Measurements from ENCODE around the gene KXD1.
A peak's percentile ranks its signal among the peaks of the same experiment; 100 is the strongest.

KXD1 gene

GRCh38 chr19:18543814-18544475 is 13.7 kb upstream of the KXD1 start:
- peaks cover 32% of the 10 kb centered on the region for H3K4me1 Mint-ChIP-seq
- H3K36me3 Mint-ChIP-seq: peaks cover 57% of the 10 kb centered on the region
- H3K27ac Mint-ChIP-seq: peak overlapping the region; percentile 97
- H3K4me3 Mint-ChIP-seq: peak overlapping the region; percentile 94
- ATAC-seq (peak; percentile 91), DNase-seq (ENCODE audit: low spot score in 2 of 2) (peak; percentile 72 to 89)
- H3K9me3 Mint-ChIP-seq: no peaks in the 10 kb centered on the region

- Mint-ChIP-seq H3K36me3 (no peaks in the 10 kb centered on the region), H3K9me3 (no peaks in the 10 kb centered on the region), H3K27ac (no peak overlapping the region), H3K4me1 (no peaks in the 10 kb centered on the region), H3K4me3 (no peak overlapping the region)
- DNase-seq (ENCODE audit: low spot score in 2 of 2) (no peak), ATAC-seq (no peak)
These were observed 6.0 kb upstream of the KXD1 start for GRCh38 chr19:18551631-18552030.

GRCh38 chr19:18558202-18558555 is 509 bp downstream of the KXD1 start:
- H3K9me3 Mint-ChIP-seq: no peaks in the 10 kb centered on the region
- peak; percentile 5 for ATAC-seq
- H3K36me3 Mint-ChIP-seq: peaks cover 46% of the 10 kb centered on the region
- peak overlapping the region; percentile 84 for H3K4me3 Mint-ChIP-seq
- peak overlapping the region; percentile 93 for H3K27ac Mint-ChIP-seq
- DNase-seq (ENCODE audit: low spot score in 2 of 2): no peak
- H3K4me1 Mint-ChIP-seq: peaks cover 27% of the 10 kb centered on the region

- no peaks in the 10 kb centered on the region for H3K9me3 Mint-ChIP-seq
- H3K36me3 Mint-ChIP-seq: peaks cover 50% of the 10 kb centered on the region
- DNase-seq (ENCODE audit: low spot score in 2 of 2): no peak
- no peak for ATAC-seq
- peak overlapping the region; percentile 84 for H3K4me3 Mint-ChIP-seq
- peak overlapping the region; percentile 93 for H3K27ac Mint-ChIP-seq
- H3K4me1 Mint-ChIP-seq: peaks cover 27% of the 10 kb centered on the region
These were observed 934 bp downstream of the KXD1 start for GRCh38 chr19:18558604-18559003.

GRCh38 chr19:18559685-18560084 is 2.0 kb downstream of the KXD1 start:
- Mint-ChIP-seq H3K4me3 (peak overlapping the region; percentile 84), H3K4me1 (peaks cover 27% of the 10 kb centered on the region), H3K36me3 (peaks cover 61% of the 10 kb centered on the region), H3K9me3 (no peaks in the 10 kb centered on the region), H3K27ac (peak overlapping the region; percentile 93)
- DNase-seq (ENCODE audit: low spot score in 2 of 2) (no peak), ATAC-seq (no peak)

GRCh38 chr19:18562086-18562485 is 4.4 kb downstream of the KXD1 start:
- ATAC-seq: no peak
- H3K36me3 Mint-ChIP-seq: peaks cover 85% of the 10 kb centered on the region

GRCh38 chr19:18566953-18567352 is 9.3 kb downstream of the KXD1 start:
- H3K4me1 Mint-ChIP-seq: peaks cover 9% of the 10 kb centered on the region
- ATAC-seq (no peak), DNase-seq (ENCODE audit: low spot score in 2 of 2) (no peak)
- H3K36me3 Mint-ChIP-seq: peaks cover 100% of the 10 kb centered on the region
- no peak overlapping the region for H3K27ac Mint-ChIP-seq
- H3K9me3 Mint-ChIP-seq: no peaks in the 10 kb centered on the region
- no peak overlapping the region for H3K4me3 Mint-ChIP-seq

More at GRCh38 chr19:18562086-18562485, 4.4 kb downstream of the KXD1 start:
- Mint-ChIP-seq H3K27ac (no peak overlapping the region), H3K9me3 (no peaks in the 10 kb centered on the region), H3K4me3 (no peak overlapping the region), H3K4me1 (peaks cover 27% of the 10 kb centered on the region)
- no peak for DNase-seq (ENCODE audit: low spot score in 2 of 2)

- Mint-ChIP-seq H3K4me3 (no peak overlapping the region), H3K4me1 (peaks cover 21% of the 10 kb centered on the region), H3K9me3 (no peaks in the 10 kb centered on the region), H3K36me3 (peaks cover 100% of the 10 kb centered on the region), H3K27ac (no peak overlapping the region)
- no peak for ATAC-seq
- DNase-seq (ENCODE audit: low spot score in 2 of 2): no peak
These were observed 10.7 kb downstream of the KXD1 start for GRCh38 chr19:18568367-18568766.

GRCh38 chr19:18571564-18572344 is 14.1 kb downstream of the KXD1 start, which contains the start of gene UBA52:
Gene UBA52, plus strand, starts transcription at chr19:18571857. Its CDS starts 1,444 bp downstream, at chr19:18573301.
- H3K36me3 Mint-ChIP-seq: peaks cover 100% of the 10 kb centered on the region

GRCh38 chr19:18574691-18575291 is 17.1 kb downstream of the KXD1 start:
- ATAC-seq (no peak), DNase-seq (ENCODE audit: low spot score in 2 of 2) (no peak)
- Mint-ChIP-seq H3K4me3 (no peak overlapping the region), H3K36me3 (peaks cover 88% of the 10 kb centered on the region), H3K9me3 (no peaks in the 10 kb centered on the region), H3K4me1 (peaks cover 37% of the 10 kb centered on the region), H3K27ac (peak overlapping the region; percentile 54)

More at GRCh38 chr19:18571564-18572344, 14.1 kb downstream of the KXD1 start, which contains the start of gene UBA52:
- Mint-ChIP-seq H3K4me3 (peak within 1 kb of the TSS; percentile 83), H3K27ac (peak within 1 kb of the TSS; percentile 97), H3K4me1 (peaks cover 37% of the 10 kb centered on the region), H3K9me3 (no peaks in the 10 kb centered on the region)
- DNase-seq (ENCODE audit: low spot score in 2 of 2) (peak; percentile 98 to 100), ATAC-seq (peak; percentile 96)

GRCh38 chr19:18576383-18576782 is 18.7 kb downstream of the KXD1 start:
- H3K27ac Mint-ChIP-seq: no peak overlapping the region
- H3K4me3 Mint-ChIP-seq: no peak overlapping the region
- DNase-seq (ENCODE audit: low spot score in 2 of 2) (no peak), ATAC-seq (no peak)
- H3K4me1 Mint-ChIP-seq: peaks cover 34% of the 10 kb centered on the region
- peaks cover 72% of the 10 kb centered on the region for H3K36me3 Mint-ChIP-seq
- H3K9me3 Mint-ChIP-seq: no peaks in the 10 kb centered on the region

GRCh38 chr19:18577365-18577914 is 19.8 kb downstream of the KXD1 start:
- no peak overlapping the region for H3K4me3 Mint-ChIP-seq
- DNase-seq (ENCODE audit: low spot score in 2 of 2): no peak
- peaks cover 25% of the 10 kb centered on the region for H3K4me1 Mint-ChIP-seq
- no peaks in the 10 kb centered on the region for H3K9me3 Mint-ChIP-seq
- H3K27ac Mint-ChIP-seq: no peak overlapping the region
- H3K36me3 Mint-ChIP-seq: peaks cover 61% of the 10 kb centered on the region
- ATAC-seq: no peak

- Mint-ChIP-seq H3K27ac (no peak overlapping the region), H3K4me1 (peaks cover 2% of the 10 kb centered on the region), H3K9me3 (no peaks in the 10 kb centered on the region), H3K4me3 (no peak overlapping the region), H3K36me3 (peaks cover 32% of the 10 kb centered on the region)
- ATAC-seq (no peak), DNase-seq (ENCODE audit: low spot score in 2 of 2) (no peak)
These were observed 22.6 kb downstream of the KXD1 start for GRCh38 chr19:18580311-18580710.

- Mint-ChIP-seq H3K4me3 (peak overlapping the region; percentile 84), H3K4me1 (peaks cover 33% of the 10 kb centered on the region), H3K9me3 (no peaks in the 10 kb centered on the region), H3K27ac (no peak overlapping the region), H3K36me3 (peaks cover 24% of the 10 kb centered on the region)
- no peak for DNase-seq (ENCODE audit: low spot score in 2 of 2)
- no peak for ATAC-seq
These were observed 28.6 kb downstream of the KXD1 start for GRCh38 chr19:18586306-18586705.

GRCh38 chr19:18587561-18587960 is 29.9 kb downstream of the KXD1 start:
- peaks cover 34% of the 10 kb centered on the region for H3K36me3 Mint-ChIP-seq
- DNase-seq (ENCODE audit: low spot score in 2 of 2): no peak
- peak overlapping the region; percentile 94 for H3K27ac Mint-ChIP-seq
- peaks cover 33% of the 10 kb centered on the region for H3K4me1 Mint-ChIP-seq
- H3K9me3 Mint-ChIP-seq: no peaks in the 10 kb centered on the region
- ATAC-seq: no peak
- H3K4me3 Mint-ChIP-seq: peak overlapping the region; percentile 84

Measured in stimulated activated effector memory CD8-positive, alpha-beta T cell treated with anti-CD3 and anti-CD28 coated beads, Interleukin-12 subunit alpha, Interleukin-12 subunit beta, amount 100 ng/mL, for 72 hours (primary cell).